H1 (cell line): ENCODE measurements around the gene CSDE1. TPM values are rescaled to one million over a fixed set of nuclear protein-coding genes. Genes with fewer than 3 reads are reported as not detected.

Source experiments
- CTCF ChIA-PET: fragments of 300-600 bp; sonication (Branson Sonifier 250); formaldehyde crosslinking; loops from one replicate; lab custom pipeline; 2021; ENCODE audit not compliant: partially characterized antibody; lab: Charles Lee
- POLR2A ChIA-PET: fragments of 300-600 bp; sonication (Branson Sonifier 250); formaldehyde crosslinking; loops from one replicate; lab custom pipeline; 2021; ENCODE audit warnings: inconsistent platforms; ENCODE audit not compliant: partially characterized antibody; lab: Charles Lee
- DNase-seq, 2 experiments: peaks; one replicate each; pipeline versions ENCODE4 v3.0.0 to v3.0.0-alpha.2; 2010 to 2022; ENCODE audit warnings: low spot score in 2 of 2, low read depth in 1 of 2, mixed read lengths in 1 of 2
- FAIRE-seq: peaks from 2 replicates; lab custom pipeline; 2011; peaks lifted over from hg19 to GRCh38; lab: Jason Lieb, UNC
- H2AFZ ChIP-seq: 2 replicates; pipeline ENCODE4 v1.8.1; 2012; ENCODE audit warnings: low read length, inconsistent platforms
- H2AK5ac ChIP-seq: 2 replicates; pipeline ENCODE4 v1.6.1; 2013; ENCODE audit warnings: low read depth, low read length
- H2BK120ac ChIP-seq: replicated peaks from 2 replicates; pipeline ENCODE3; 2013; ENCODE audit warnings: low read depth, low read length, inconsistent platforms
- H2BK12ac ChIP-seq: 2 replicates; pipeline ENCODE4 v1.6.1; 2013; ENCODE audit warnings: low read depth, low read length
- H2BK15ac ChIP-seq: 2 replicates; pipeline ENCODE4 v1.6.1; 2013; ENCODE audit warnings: low read length
- H2BK20ac ChIP-seq: 2 replicates; pipeline ENCODE4 v1.6.1; 2013; ENCODE audit warnings: low read length
- H2BK5ac ChIP-seq: 2 replicates; pipeline ENCODE4 v1.6.1; 2013; ENCODE audit warnings: low read depth, low read length
- H3K14ac ChIP-seq: 2 replicates; pipeline ENCODE4 v1.6.1; 2013; ENCODE audit warnings: inconsistent platforms; ENCODE audit not compliant: insufficient read length
- H3K18ac ChIP-seq: 2 replicates; pipeline ENCODE4 v1.6.1; 2013; ENCODE audit warnings: low read length; ENCODE audit errors: extremely low read depth
- H3K23ac ChIP-seq: 2 replicates; pipeline ENCODE4 v1.6.1; 2013; ENCODE audit warnings: inconsistent platforms; ENCODE audit not compliant: insufficient read length
- H3K23me2 ChIP-seq: 2 replicates; pipeline ENCODE4 v1.6.1; 2013; ENCODE audit warnings: low read depth, low read length
- H3K27ac ChIP-seq: 2 replicates; pipeline ENCODE4 v1.6.1; 2011; ENCODE audit warnings: low read depth, low read length, inconsistent platforms
- H3K27me3 ChIP-seq, 4 experiments: replicated peaks in 1 of 4; 1 replicate in 1 of 4; 2 replicates in 3 of 4; pipeline versions ENCODE4 v1.6.1 to v1.8.1; 2011 to 2013; ENCODE audit warnings: low read length in 3 of 4, mild to moderate bottlenecking in 3 of 4, inconsistent platforms in 2 of 4, mixed read lengths in 2 of 4, moderate library complexity in 1 of 4; ENCODE audit not compliant: control insufficient read depth in 3 of 4, insufficient read depth in 3 of 4; ENCODE audit errors: extremely low read depth in 1 of 4
- H3K36me3 ChIP-seq, 4 experiments: 2 replicates each; pipeline versions ENCODE4 v1.6.1 to v1.8.1; 2011 to 2013; ENCODE audit warnings: mild to moderate bottlenecking in 4 of 4, low read length in 3 of 4, moderate library complexity in 2 of 4, control low read depth in 1 of 4, inconsistent platforms in 1 of 4; ENCODE audit not compliant: insufficient read depth in 4 of 4, control insufficient read depth in 2 of 4
- H3K4ac ChIP-seq: replicated peaks from 2 replicates; pipeline ENCODE3; 2013; ENCODE audit warnings: low read length, low read depth, mixed read lengths, inconsistent platforms; ENCODE audit not compliant: insufficient read length
- H3K4me1 ChIP-seq, 4 experiments: replicated peaks in 1 of 4; 1 replicate in 1 of 4; 2 replicates in 3 of 4; pipeline versions ENCODE4 v1.6.1 to v1.8.1; 2011 to 2013; ENCODE audit warnings: low read length in 3 of 4, inconsistent platforms in 2 of 4, mixed read lengths in 1 of 4; ENCODE audit not compliant: insufficient read depth in 4 of 4, control insufficient read depth in 3 of 4
- H3K4me2 ChIP-seq, 2 experiments: 2 replicates each; pipeline versions ENCODE4 v1.6.1 to v1.8.1; 2011 to 2013; ENCODE audit warnings: low read depth in 2 of 2, low read length in 2 of 2, control low read depth in 1 of 2, inconsistent platforms in 1 of 2, mild to moderate bottlenecking in 1 of 2; ENCODE audit not compliant: insufficient read depth in 1 of 2
- H3K4me3 ChIP-seq, 4 experiments: fragments of 200-600, 300-600 bp in 1 of 4; sonication (generic), shearing (Covaris generic), sonication (Bioruptor Twin) in 1 of 4; 2 replicates each; pipeline versions ENCODE4 v1.5.1 to v1.8.1; 2011 to 2016; ENCODE audit warnings: low read length in 4 of 4, low read depth in 3 of 4, control low read depth in 2 of 4, inconsistent platforms in 2 of 4, mild to moderate bottlenecking in 2 of 4, mixed read lengths in 1 of 4, moderate library complexity in 1 of 4; ENCODE audit not compliant: insufficient read depth in 2 of 4; ENCODE audit errors: extremely low read depth in 1 of 4
- H3K56ac ChIP-seq: replicated peaks from 2 replicates; pipeline ENCODE3; 2013; ENCODE audit warnings: low read depth, mild to moderate bottlenecking, mixed read lengths, low read length, inconsistent platforms; ENCODE audit not compliant: insufficient read length
- H3K79me1 ChIP-seq: 2 replicates; pipeline ENCODE4 v1.6.1; 2013; ENCODE audit warnings: low read depth, low read length, control low read depth
- H3K79me2 ChIP-seq, 2 experiments: 2 replicates each; pipeline versions ENCODE4 v1.6.1 to v1.8.1; 2012 to 2013; ENCODE audit warnings: low read length in 2 of 2, mild to moderate bottlenecking in 2 of 2, inconsistent platforms in 1 of 2; ENCODE audit not compliant: insufficient read depth in 2 of 2, control insufficient read depth in 1 of 2
- H3K9ac ChIP-seq, 4 experiments: replicated peaks in 1 of 4; 1 replicate in 1 of 4; 2 replicates in 3 of 4; pipeline versions ENCODE4 v1.6.1 to v1.8.1; 2011 to 2013; ENCODE audit warnings: low read depth in 3 of 4, low read length in 3 of 4, control low read depth in 2 of 4, mild to moderate bottlenecking in 2 of 4, moderate library complexity in 2 of 4, inconsistent platforms in 1 of 4; ENCODE audit errors: extremely low read depth in 1 of 4
- H3K9me3 ChIP-seq, 2 experiments: 2 replicates each; pipeline versions ENCODE4 v1.6.1 to v1.8.1; 2012 to 2013; ENCODE audit warnings: mild to moderate bottlenecking in 2 of 2, moderate library complexity in 2 of 2, control low read depth in 1 of 2, inconsistent platforms in 1 of 2, low read depth in 1 of 2, low read length in 1 of 2, mixed read lengths in 1 of 2; ENCODE audit not compliant: insufficient read depth in 2 of 2
- H4K20me1 ChIP-seq, 2 experiments: replicated peaks in 1 of 2; 2 replicates each; pipeline versions ENCODE3 to v1.8.1; 2011 to 2013; ENCODE audit warnings: inconsistent platforms in 2 of 2, low read length in 2 of 2, mild to moderate bottlenecking in 1 of 2; ENCODE audit not compliant: insufficient read depth in 2 of 2, control insufficient read depth in 1 of 2
- H4K5ac ChIP-seq: 2 replicates; pipeline ENCODE4 v1.6.1; 2013; ENCODE audit warnings: low read length, low read depth, mixed read lengths, inconsistent platforms; ENCODE audit not compliant: insufficient read length
- H4K8ac ChIP-seq: 2 replicates; pipeline ENCODE4 v1.8.0; 2013; ENCODE audit warnings: mild to moderate bottlenecking, moderate library complexity, low read length, inconsistent platforms; ENCODE audit not compliant: insufficient read depth; ENCODE audit errors: extremely low read depth
- H4K91ac ChIP-seq: replicated peaks from 2 replicates; pipeline ENCODE3; 2013; ENCODE audit warnings: low read length, mixed read lengths, inconsistent platforms; ENCODE audit not compliant: insufficient read length
- HDAC2 ChIP-seq, 2 experiments: fragments of 300-600 bp in 1 of 2; sonication (generic) in 1 of 2; IDR thresholded peaks; 2 replicates each; pipeline ENCODE4 v1.6.1; 2011 to 2012; ENCODE audit warnings: low read depth in 2 of 2, low read length in 2 of 2, mild to moderate bottlenecking in 2 of 2, moderate library complexity in 2 of 2, borderline replicate concordance in 1 of 2, inconsistent platforms in 1 of 2
- JUN ChIP-seq: IDR thresholded peaks from 2 replicates; pipeline ENCODE4 v1.6.1; 2011; ENCODE audit warnings: low read depth, mild to moderate bottlenecking, improper control_type of control experiment, low read length
- KDM4A ChIP-seq: IDR thresholded peaks from one replicate; pipeline ENCODE4 v1.7.1; 2012; ENCODE audit warnings: low read depth, mild to moderate bottlenecking, moderate library complexity, low read length, inconsistent platforms; ENCODE audit not compliant: severe bottlenecking
- RFX5 ChIP-seq: IDR thresholded peaks from 2 replicates; pipeline ENCODE4 v1.6.1; 2011; ENCODE audit warnings: low read depth, low read length, improper control_type of control experiment, borderline replicate concordance
- SRF ChIP-seq: IDR thresholded peaks from 2 replicates; pipeline ENCODE4 v1.6.1; 2011; ENCODE audit warnings: mild to moderate bottlenecking, low read depth, low read length, moderate library complexity
- TCF12 ChIP-seq: IDR thresholded peaks from 2 replicates; pipeline ENCODE4 v1.6.1; 2011; ENCODE audit warnings: low read depth, mild to moderate bottlenecking, low read length
- WGBS, 2 experiments: shearing (Covaris generic) in 1 of 2; methylation state at CpG; one replicate each; pipeline versions ENCODE4 v1.1.6 to v1.1.7; 2013 to 2015; ENCODE audit warnings: low lambda C conversion rate in 2 of 2, mixed read lengths in 2 of 2, inconsistent platforms in 1 of 2, low coverage in 1 of 2, missing lambda C conversion rate in 1 of 2; ENCODE audit not compliant: insufficient replicate concordance in 2 of 2, insufficient coverage in 1 of 2, insufficient read length in 1 of 2; ENCODE audit errors: extremely low coverage in 1 of 2, missing lambda C conversion rate in 1 of 2; 5-methylcytosine and 5-hydroxymethylcytosine counted together
- polyA plus RNA-seq, 7 experiments: library from polyadenylated mRNA; depleted of rRNA in 3 of 7; stranded (reverse) in 5 of 7; unstranded in 2 of 7; fragments of >200 nt in 5 of 7; fragments of 200-250 nt in 2 of 7; gene quantifications; 1 replicate in 5 of 7; 2 replicates in 1 of 7; 4 replicates in 1 of 7; pipeline versions ENCODE4 v1.2.1 to v1.2.3, GENCODE V29; 2011 to 2013; ENCODE audit warnings: missing spikeins in 2 of 7, mixed read lengths in 2 of 7
- total RNA-seq: library from RNA; stranded (reverse); fragmentation: NEBNext Ultra II Directional; extraction: Animal tissue kit (Norgen Biotek cat#: 25700); gene quantifications from 2 replicates; pipeline ENCODE4 v1.2.1, GENCODE V29; 2021
- TF ChIP-seq, protein P1 (sequence below): IDR thresholded peaks from 2 replicates; pipeline ENCODE4 v1.6.1; 2011; ENCODE audit warnings: low read depth, mild to moderate bottlenecking, low read length; ENCODE audit not compliant: insufficient read depth
- TF ChIP-seq, protein P2 (sequence below), 3 experiments: IDR thresholded peaks; 1 replicate in 2 of 3; 2 replicates in 1 of 3; pipeline versions ENCODE4 v1.5.1 to v1.6.1; 2011; ENCODE audit warnings: low read length in 3 of 3, mild to moderate bottlenecking in 3 of 3, inconsistent platforms in 2 of 3, low read depth in 1 of 3, moderate library complexity in 1 of 3; ENCODE audit not compliant: insufficient read depth in 1 of 3; ENCODE audit errors: control extremely low read depth in 1 of 3

Gene CSDE1
- total and polyA plus RNA-seq, 2 of the 8 experiments (the other 6 are each of a cell fraction or from before 2014, with no cell fraction given): 149 to 635 TPM

DNA sequence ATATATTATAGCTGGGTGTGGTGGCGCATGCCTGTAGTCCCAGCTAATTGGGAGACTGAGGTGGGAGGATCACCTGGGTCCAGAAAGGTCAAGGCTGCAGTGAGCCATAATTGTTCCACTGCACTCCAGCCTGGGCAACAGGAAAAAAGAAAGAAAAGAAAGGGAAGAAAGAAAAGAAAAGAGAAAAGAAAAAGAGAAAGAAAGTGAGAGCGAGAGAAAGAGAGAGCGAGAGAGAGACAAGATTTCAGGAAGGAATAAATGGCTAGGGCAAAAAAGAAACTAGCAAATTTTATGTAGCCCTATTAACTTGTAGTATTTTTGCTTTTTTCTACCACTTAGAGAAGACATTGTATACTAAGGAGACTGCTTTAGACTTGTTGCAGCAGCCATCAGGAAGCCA lies 47.4 kb downstream of the CSDE1 start:
- Histone ChIP-seq H2BK15ac (no peak overlapping the region), H2AK5ac (no peak overlapping the region), H3K79me1 (no peaks in the 10 kb centered on the region), H3K4me2 (no peak overlapping the region), H3K14ac (no peak overlapping the region), H4K8ac (no peak overlapping the region), H3K27ac (no peak overlapping the region), H3K23me2 (no peaks in the 10 kb centered on the region), H4K20me1 (no peaks in the 10 kb centered on the region), H3K79me2 (peaks cover 0 to 16% of the 10 kb centered on the region in 2 experiments; a peak in 3 of 4 replicates), H2BK12ac (no peak overlapping the region), H3K4me3 (no peak overlapping the region), H4K5ac (no peak overlapping the region), H2AFZ (no peak overlapping the region), H3K4ac (no peak overlapping the region), H2BK5ac (no peak overlapping the region), H3K4me1 (no peaks in the 10 kb centered on the region), H2BK20ac (no peak overlapping the region), H3K9ac (no peak overlapping the region), H3K36me3 (peaks cover 8 to 79% (median 39%) of the 10 kb centered on the region in 4 experiments), H4K91ac (no peak overlapping the region), H3K27me3 (no peaks in the 10 kb centered on the region), H2BK120ac (no peak overlapping the region), H3K18ac (no peak overlapping the region), H3K9me3 (no peaks in the 10 kb centered on the region), H3K56ac (no peak overlapping the region), H3K23ac (no peak overlapping the region)
- 95 to 100% methylated on average over 2 to 3 of the region's 3 CpGs for WGBS, 2 experiments
- CTCF ChIA-PET: interaction anchor here (1.8 kb wide), 1 partner anchor 17 kb away, joined by 3 read pairs; no protein-coding TSS in a partner anchor
- TF ChIP-seq RFX5 (no peak), SRF (no peak), TCF12 (no peak), JUN (no peak), HDAC2 (IDR thresholded peaks at IDR 0.05; ENCODE audit: borderline replicate concordance in 1 of 2, low read depth in 2 of 2, low read length in 2 of 2) (no peak), KDM4A (no peak)
- TF ChIP-seq, protein P1, sequence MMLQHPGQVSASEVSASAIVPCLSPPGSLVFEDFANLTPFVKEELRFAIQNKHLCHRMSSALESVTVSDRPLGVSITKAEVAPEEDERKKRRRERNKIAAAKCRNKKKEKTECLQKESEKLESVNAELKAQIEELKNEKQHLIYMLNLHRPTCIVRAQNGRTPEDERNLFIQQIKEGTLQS: no peak
- TF ChIP-seq, protein P2, sequence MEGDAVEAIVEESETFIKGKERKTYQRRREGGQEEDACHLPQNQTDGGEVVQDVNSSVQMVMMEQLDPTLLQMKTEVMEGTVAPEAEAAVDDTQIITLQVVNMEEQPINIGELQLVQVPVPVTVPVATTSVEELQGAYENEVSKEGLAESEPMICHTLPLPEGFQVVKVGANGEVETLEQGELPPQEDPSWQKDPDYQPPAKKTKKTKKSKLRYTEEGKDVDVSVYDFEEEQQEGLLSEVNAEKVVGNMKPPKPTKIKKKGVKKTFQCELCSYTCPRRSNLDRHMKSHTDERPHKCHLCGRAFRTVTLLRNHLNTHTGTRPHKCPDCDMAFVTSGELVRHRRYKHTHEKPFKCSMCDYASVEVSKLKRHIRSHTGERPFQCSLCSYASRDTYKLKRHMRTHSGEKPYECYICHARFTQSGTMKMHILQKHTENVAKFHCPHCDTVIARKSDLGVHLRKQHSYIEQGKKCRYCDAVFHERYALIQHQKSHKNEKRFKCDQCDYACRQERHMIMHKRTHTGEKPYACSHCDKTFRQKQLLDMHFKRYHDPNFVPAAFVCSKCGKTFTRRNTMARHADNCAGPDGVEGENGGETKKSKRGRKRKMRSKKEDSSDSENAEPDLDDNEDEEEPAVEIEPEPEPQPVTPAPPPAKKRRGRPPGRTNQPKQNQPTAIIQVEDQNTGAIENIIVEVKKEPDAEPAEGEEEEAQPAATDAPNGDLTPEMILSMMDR (IDR thresholded peaks at IDR 0.05; ENCODE audit: control extremely low read depth in 1 of 3, insufficient read depth in 1 of 3, low read depth in 1 of 3, low read length in 3 of 3): no peak
- DNase-seq (no peak), FAIRE-seq (no peak)
- POLR2A ChIA-PET: interaction anchor here (0.9 to 2.9 kb wide), 6 partner anchors 9 to 39 kb away, joined by 3 to 12 read pairs (median 4); partner anchors contain the start of gene AMPD1
